GM21576 (cell line): ENCODE results near the gene PID1.
"Not testable (repeated sequence)": the region's sequence is repeated elsewhere in the genome, so short reads cannot be mapped to it uniquely, and the experiment has no call there.

Source experiments
- ATAC-seq: cut with Tn5 transposase; IDR thresholded peaks from one replicate; pipeline ENCODE4 v1.9.1; 2021; ENCODE audit warnings: mild to moderate bottlenecking, moderate library complexity; ENCODE audit not compliant: unreplicated experiment

The PID1 gene

DNA sequence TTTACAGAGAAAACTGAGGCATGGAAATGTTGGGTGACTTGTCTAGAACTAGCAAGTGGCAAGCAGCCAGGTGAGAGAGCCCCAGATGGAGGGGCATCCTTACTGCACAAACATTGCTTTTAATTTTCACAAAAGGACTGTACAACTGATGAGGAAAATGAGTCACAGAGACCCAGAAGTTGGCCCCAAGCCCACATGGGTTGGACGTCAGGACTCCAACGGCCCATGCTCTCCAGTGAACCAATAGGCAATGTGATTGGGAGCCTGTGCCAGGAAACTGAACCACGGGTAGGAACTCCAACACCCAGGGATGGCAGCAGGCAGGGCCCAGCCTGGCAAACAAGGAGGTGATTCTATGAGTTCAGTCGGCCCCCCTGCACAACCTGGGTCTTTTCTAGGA, 50.8 kb downstream of the PID1 start:
- no peak for ATAC-seq

DNA sequence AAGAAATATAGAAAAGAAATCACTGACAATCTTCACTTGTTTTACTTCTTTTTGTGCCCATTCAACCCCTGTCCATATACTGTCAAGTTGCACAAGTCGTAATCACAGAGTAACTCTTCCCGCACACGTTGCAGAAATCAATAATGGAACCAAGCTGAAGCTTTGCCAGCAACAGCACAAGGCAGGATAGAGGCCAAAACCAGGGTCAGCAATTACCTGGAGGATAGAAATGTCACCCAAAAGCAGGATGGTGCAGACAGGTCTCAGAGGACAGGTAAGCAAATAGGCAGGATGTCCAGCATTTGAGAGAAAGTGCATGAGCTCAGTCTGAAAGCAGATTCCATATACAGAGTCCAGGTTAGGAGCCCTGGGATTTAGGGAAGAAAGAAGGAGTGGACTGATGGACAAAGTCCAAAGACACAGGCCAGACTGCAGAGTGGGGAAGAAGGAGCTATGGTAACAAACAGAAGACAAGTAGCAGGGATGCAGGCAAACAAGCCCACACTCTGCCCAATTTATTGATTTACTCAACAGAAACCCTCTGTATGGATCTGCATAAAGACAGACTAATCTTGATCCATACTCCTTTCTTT, 52.7 kb downstream of the PID1 start:
- ATAC-seq, result no peak

DNA sequence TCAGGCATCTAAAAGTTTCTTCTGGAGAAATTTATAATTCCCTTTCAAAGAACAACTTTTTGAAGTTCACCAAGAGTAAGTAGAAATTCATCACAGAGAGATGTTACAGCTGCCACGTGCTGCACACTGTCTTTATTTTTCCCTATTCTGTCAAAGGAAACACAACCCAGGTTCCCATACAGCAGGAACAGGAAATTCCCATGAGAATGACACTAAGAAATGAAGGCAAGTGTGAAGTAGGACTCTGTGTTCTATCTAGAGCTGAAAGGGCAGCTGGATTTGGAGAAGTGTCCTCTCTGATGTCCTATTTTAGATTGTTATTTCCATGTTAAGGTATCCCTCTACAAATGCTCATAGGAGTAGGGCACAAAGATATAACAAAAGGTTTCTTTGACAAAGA, 58.8 kb downstream of the PID1 start:
- no peak for ATAC-seq

DNA sequence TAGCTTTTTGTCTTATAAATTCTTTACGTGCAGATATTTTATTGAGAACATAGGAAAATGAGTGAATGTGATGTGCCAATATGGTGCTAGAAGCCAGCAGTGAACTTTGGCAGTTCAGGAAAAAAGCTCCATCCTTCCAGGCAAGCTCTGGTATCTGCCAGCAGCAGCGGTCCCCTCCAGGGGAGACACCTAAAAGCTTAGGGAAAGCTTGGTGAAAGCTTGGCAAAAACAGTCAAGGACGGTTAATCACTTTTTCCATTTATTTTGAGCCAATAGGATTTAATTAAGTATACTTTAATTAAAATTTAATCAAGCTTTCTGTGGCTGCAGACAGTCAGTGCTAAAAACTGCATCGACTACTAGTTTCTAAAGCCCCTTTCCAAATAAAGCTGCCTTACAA, 60.4 kb downstream of the PID1 start:
- ATAC-seq, result no peak

DNA sequence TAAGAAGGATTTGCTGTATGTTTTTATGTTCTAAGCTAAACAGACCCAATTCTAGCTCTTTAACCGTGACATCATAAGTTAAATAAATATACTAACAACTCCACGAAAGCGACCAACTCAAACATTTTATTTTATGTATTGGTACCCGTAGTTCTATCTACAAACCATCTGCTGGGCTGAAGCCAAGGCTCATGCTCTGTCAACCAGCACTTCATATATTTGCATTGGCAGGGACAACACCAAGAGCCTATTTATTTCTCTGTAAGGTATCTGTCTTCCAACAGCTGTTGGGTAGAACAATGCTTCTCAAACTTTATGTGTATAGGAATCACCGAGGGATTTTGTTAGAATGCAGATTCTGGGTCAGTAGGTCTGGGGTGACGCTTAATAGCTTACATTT, 64.5 kb downstream of the PID1 start:
- ATAC-seq, result no peak

DNA sequence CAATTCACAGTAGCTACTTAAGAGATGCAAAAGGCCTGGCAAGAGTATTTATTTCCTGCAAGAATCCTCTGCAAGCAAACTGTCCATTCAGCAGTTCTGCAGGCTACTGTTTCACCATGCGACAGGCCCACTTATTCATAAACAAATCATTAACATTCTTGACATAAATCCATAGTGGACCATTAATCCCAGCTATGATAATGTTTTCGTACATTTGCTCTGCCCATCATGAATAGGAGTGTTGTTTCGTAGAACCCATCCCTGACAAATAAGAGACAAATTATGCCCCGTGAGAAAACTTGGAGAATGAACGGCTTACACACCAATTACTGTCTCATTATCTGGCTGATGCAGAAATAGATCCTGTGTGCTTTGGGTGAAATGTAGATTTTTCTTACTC, 65.4 kb downstream of the PID1 start:
- ATAC-seq, result no peak

DNA sequence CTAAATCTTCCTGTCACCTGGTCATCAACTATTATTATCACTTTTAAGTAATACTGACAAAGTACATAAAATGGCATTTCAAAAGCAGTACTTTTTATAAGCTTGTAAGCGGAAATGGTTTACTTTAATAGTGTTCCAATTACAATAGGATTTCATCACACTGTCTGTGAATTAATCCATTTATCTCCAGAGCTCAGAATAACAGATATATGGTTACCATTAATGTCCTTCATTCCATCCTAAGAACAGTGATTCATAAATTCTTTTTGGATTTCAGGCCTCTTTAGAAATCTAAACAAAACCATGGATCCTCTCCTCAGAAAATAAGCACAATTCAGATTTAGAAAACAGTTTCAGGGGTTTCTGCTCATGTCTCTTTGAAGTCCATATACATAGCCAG, 68.4 kb downstream of the PID1 start:
- no peak for ATAC-seq

DNA sequence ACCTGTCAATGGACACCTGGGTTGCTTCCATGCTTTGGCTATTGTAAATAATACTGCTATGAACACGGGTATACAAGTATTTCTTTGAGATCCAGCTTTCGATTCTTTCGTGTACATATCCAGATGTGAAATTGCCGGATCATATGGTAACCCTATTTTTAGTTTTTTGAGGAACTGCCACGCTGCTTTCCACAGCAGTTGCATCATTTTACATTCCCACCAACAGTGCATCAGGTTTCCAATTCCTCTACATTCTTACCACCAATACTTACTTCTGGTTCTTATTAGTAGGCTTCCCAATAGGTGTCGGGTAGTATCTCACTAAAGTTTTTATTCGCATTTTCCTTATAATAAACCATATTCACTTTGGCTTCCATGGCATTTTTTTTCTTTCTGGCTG, 69.6 kb downstream of the PID1 start:
- ATAC-seq, result no peak

DNA sequence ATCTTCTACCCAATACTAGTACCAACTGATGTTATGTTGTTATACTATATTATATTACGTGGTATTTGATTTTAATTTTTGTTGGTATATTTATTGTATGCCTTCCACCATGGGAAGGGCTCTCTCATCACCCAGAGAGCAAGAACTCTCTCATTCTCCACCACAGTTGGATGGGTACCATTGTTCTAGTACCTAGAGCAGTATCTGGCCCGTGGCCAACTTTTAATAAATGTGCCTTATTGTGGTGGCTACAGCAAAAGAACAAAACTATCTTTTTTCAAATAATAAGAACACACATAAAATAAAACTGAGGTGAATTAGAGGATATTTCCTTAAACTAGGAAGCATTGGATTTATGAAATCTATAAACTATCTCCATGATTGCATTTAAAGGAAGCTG, 71.8 kb downstream of the PID1 start:
- ATAC-seq, result no peak

DNA sequence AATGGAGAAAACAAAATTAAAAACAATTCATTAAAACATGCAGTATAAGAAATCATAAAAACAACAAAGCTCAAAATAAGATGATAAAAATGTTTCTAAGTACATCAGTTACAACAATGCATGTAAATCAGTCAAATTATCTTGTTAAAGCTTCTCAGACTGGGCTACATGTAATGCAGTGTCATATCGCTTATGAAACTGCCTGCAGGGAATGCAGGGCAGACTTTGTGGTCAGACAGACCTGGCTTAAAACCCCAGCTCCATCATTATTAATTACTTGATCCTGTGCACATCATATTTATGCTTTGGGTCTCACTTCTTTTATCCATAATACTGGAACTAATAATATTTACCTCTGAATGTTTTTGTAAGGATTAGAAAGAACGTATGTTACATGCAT, 74.6 kb downstream of the PID1 start:
- no peak for ATAC-seq

DNA sequence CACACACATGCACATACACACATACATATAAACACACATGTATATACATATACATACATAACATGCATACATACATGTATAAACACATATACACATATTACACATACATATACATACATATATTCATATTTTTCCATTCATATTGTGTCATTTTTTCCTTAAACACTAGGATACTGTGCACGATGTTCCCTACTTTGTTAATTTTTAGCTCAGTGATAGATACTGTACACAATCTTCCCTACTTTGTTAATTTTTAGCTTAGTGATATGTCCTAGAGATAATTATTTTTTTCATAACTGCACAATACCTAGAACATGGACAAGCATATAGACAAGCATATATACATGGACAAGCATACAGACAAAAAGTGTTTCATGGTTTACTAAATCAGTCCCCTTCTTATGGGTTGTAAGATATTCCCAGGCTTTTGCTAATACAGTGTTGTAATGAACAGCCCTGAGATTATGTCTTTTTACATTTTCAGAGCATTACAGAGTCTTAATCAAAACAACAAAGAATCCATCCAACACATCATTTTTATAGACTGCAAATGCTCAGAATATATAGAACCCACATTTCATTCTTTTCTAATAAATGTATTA, 75.6 kb downstream of the PID1 start:
- ATAC-seq, result no peak

DNA sequence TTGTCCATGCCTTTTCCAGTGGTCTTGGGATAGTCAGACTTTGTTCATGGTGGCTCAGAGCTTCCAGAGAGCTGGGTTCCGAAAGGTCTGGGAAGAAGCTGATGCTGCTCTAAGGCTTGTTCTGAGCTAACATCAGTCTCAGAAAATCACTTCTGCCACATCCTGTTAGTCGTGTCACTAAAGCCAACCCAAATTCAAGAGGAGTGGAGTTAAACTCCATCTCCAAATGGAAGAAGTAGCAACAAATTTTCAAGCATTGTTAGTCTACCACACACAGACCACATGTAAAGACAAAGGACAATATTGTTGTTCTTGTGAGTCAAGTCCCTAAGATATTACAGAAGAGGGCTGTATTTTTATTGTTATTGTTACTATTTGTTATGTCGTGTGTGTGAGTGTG, 77.8 kb downstream of the PID1 start:
- ATAC-seq, result no peak

DNA sequence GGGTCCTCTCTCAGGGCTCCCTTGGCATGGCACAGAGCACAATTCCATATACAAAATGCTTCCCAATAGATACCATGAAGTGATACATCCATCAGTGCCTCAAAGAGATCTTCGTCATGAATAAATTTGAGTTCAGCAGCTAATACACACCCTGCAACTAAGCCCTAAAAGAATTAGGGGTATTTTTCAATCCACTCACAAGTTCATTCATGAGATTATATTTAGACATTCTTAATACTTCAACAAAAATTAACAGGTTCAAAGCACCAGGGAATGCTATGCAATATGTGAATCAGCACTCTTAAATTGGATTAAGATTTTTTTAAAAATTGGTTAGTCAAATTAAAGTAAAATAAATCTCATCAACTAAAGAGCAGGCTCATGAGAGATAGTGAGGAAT, 79.7 kb downstream of the PID1 start:
- no peak for ATAC-seq

DNA sequence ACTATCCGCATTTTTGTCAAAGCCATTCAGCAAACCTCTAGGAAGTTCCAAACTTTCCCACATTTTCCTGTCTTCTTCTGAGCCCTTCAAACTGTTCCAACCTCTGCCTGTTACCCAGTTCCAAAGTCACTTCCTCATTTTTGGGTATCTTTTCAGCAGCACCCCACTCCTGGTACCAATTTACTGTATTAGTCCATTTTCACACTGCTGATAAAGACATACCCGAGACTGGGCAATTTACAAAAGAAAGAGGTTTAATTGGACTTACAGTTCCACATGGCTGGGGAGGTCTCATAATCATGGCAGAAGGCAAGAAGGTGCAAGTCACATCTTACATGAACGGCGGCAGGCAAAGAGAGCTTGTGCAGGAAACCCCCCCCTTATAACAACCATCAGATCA, 84.0 kb downstream of the PID1 start:
- ATAC-seq, result not testable (repeated sequence)

DNA sequence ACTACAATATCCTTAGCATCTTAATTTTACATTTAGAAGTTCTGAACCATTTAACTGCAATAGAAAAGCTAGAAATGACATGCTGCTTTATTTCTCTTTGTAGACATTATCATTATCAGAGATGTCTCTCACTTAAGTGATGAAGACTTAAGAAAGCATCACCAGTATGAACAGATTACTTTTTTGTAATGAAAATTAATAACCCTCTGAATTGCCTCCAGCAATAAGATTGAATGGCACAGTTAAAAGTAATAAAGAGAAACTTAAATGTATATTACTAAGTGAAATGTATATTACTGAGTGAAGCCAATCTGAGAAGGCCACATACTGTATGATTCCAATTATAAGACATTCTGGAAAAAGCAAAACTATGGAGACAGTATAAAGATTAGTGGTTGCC, 89.4 kb downstream of the PID1 start:
- no peak for ATAC-seq

DNA sequence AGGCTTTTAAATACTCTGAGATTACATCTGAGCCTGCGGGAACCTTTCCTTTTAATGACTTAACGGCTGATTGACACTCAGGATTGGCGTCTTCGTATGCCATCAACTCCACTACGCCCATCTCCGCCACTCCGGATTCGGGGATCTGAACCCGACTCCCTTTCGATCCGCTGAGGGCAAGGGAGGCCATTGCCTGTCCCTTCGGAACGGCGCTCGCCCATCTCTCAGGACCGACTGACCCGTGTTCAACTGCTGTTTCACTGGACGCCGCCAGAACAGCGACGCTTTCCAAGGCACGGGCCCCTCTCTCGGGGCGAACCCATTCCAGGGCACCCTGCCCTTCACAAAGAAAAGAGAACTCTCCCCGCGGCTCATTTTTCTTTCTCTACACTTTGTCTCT, 90.4 kb downstream of the PID1 start:
- ATAC-seq, result no peak

DNA sequence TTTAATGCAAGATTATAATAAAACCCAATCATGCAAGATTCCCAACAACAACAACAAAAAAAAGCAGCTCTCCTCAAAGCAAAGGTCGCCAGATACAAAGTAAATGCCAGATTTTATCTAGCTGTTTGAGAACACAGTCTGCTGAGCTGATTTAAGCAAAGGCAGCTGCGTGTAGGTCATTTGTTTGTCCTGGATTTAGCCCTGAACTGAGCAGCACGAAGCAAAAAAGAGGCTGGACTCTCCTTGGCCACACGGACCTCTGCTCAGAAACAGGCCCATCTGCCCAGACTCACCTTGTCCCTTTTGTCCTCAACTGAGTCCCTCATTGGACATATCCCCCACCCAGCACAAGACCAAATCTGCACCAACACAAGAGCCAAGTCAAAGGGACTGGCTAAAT, 91.5 kb downstream of the PID1 start:
- no peak for ATAC-seq

DNA sequence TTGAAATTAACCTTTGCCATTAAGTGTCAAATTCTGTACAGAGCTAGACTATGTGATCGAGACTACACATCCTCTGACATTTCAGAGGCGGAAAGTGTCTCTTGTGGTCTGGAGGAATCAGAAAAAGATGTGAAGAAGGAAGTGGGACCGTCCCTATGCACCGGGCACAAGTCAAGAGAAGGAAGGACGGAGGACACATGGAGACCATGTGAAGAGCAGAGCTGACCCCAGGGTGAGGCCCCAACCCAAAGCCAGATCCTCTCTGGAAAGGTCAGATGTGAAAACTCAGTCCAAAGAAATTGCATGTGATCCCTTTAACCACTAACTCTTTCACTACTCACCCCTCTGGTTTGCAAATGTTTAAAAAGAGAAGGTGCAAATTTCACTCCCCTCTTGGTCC, 92.4 kb downstream of the PID1 start:
- no peak for ATAC-seq

DNA sequence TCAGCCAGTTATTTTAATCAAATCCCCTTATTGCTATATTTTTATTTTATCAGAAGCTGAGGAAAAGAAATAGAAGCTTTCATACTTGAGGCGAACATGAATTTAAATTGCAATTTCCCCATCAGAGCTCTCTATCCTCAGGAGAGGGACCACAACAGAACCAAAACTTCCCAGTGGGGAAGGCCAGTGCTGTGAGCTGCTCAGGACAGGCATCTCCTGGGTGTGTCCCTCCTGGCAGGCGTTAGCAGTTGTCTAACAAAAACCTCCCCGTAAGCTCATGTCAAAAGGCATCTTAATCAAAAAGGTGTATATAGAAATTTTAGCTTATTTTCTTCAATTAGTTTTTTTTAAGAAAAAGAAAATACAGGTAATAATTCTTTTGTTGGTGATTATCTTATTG, 93.0 kb downstream of the PID1 start:
- ATAC-seq, result no peak

DNA sequence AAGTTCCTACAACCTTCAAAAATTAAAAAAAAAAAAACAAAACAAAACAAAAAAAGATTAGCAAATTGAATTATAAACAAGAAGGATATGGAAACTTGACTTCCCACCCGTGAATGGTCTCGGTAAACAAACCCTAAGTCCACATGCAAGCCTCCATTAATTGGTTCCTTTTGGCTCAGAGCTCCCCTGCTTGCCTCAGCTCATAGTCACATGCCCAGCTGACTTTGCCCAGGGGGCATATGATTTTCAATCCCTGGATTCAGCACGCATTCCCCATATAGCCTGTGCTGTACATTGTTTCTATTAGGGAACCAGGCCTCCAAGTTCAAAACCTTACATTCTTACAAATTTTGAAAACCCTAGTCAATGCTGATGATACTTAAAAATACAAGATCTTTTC, 95.0 kb downstream of the PID1 start:
- no peak for ATAC-seq

DNA sequence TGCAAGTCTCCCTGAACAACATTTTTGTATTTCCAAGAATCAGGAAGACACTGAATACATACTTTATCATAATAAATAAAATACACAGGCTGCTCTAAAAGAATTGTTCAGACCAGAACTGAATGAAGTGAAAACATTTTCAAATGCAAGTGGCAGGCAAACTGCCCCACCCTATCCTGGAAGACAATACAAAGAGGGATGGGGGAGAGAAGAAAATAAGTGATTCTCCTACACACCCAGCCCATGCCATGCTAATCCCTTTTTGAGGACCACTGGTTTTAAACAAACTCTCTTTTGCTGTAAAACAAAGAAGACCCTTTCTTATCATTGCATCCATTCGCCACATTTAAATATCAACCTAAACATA, 95.6 kb downstream of the PID1 start:
- no peak for ATAC-seq

DNA sequence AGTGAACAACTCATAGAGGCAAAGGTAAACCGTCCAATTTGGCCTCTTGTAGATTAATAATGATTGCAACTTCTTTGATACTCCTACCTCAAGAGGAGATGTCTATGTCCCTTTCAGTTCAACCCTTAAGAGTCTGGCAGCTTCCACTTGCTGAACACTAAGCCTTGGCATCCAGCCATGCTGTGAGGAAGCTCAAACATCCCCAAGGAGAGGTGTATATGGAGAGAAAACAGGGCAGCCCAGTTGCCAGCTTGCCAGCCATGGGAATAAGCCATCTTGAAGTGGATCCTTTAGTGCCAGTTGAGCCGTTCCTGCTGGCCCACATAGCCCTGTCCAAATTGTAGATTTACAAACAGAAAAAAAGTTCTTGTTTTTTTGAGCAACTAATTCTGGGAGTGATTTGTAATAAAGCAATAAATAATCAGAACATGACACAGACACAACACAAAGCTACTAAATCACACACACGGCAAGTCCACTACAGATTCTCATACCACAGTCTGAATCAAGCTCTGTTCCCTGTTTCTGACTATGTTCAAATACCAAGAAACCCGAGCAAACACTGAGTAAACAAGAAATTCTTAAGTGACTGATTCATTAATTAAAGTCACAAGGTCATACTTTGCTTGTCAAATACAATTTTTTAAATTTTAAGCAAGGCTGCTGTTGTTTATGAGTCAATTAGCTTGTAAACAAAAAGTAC, 96.1 kb downstream of the PID1 start:
- no peak for ATAC-seq

DNA sequence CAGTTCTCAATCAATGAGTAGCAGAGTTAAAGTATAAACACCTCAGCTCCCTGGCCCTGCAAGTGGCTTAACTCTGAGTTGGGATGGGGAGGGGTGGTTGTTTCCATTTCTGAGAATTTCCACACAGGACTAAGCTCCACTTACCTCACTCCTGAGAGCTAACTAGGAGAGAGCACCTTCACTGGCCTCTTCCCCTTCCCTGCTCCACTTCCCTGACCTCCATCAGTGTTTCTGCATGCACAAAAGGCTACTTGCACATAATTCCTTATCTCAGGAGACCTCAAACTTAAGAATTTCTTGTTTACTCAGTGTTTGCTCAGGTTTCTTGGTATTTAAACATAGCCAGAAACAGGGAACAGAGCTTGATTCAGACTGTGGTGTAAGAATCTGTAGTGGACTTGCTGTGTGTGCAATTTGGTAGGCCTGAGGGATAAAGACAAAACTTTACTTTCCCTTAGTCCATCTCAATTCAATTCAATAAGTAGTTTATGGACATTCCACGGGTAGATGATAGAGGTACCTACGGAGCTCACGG, 97.2 kb downstream of the PID1 start:
- no peak for ATAC-seq
